Sigmoid colon (tissue), 4 donors: ENCODE data around the gene EMID1.

Experiments used
- CTCF ChIP-seq, 4 experiments: fragments of 450-650 bp in 3 of 4; fragments of 200-600 bp in 1 of 4; IDR thresholded peaks; one replicate each; pipeline ENCODE4 v1.5.1; 2016 to 2019; ENCODE audit warnings: antibody characterized with exemption in 4 of 4, mild to moderate bottlenecking in 3 of 4, moderate library complexity in 2 of 4
- EP300 ChIP-seq, 4 donors: sonication (generic); formaldehyde crosslinking; IDR thresholded peaks; one replicate each; pipeline ENCODE4 v1.6.1; 2017; ENCODE audit warnings: antibody characterized with exemption in 4 of 4
- POLR2A ChIP-seq, 2 donors: fragments of 450-650 bp; IDR thresholded peaks; one replicate each; pipeline ENCODE4 v1.6.1; 2016; ENCODE audit warnings: antibody characterized with exemption in 2 of 2, mild to moderate bottlenecking in 2 of 2, moderate library complexity in 2 of 2

DNA sequence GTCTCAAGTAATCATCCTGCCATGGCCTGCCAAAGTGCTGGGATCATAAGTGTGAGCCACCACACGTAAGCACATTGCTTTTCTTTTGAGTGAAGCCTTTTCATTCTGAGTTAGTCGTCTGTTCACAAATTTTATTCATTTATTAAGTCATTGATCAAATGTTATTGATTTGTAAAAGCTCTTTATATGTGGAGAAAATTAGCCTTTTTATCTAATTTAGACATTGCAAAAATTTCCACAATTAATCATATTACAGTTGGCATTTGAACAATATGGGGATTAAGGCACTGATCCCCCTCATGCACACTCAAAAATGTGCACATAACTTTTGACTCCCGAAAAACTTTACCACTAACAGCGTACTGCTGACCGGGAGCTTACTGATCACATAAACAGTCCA is 7.5 kb upstream of the EMID1 start:
- no peak for TF ChIP-seq CTCF (IDR thresholded peaks at IDR 0.05)
- TF ChIP-seq EP300 (IDR thresholded peaks at IDR 0.05): no peak
- no peak for TF ChIP-seq POLR2A (IDR thresholded peaks at IDR 0.05)
